HL-60/S4 treated with phorbol 12-myristate 13-acetate at 8.2 ng/mL for 4 days and 3 days (cell line): ENCODE results near the gene CD99L2.

Experiments used
- in situ Hi-C: fragments of 300-500 bp; cut with MboI; formaldehyde crosslinking; loops from 2 replicates; pipeline ENCODE4 v1.15.0; 2022; ENCODE audit warnings: low sequenced_read_pairs

Gene CD99L2

DNA sequence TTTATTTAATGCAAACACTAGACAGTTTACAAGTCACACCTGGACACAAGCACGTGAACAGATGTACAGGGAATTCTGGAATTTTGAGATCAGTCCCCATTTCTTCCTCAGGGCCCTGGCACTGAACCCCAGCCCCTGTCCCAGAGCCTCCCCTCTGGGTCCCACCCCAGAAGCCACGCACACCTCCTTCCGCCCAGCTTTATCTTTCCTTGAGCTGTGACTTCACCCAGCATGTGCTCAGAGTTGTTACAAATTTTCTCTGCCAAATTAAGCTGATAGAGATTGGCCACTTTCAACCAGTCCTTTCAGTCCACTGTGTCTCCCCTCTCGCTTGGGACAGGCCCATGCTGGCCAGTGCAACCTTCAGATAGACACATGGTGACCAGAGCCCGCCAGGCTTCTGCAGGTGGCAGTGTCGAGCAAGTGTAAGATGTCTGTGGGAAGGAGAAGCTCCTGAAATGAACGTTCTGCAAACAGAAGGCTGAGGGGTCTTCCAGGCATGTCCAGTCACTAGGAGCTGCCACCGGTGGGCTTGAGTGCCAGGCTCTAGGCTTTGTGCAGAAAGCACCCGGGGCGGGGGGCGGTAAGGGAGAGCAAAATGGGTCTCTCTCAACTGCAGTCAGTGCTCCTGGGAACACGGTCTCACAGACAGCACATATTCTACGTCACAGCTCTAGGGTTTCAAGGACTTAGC, 132.0 kb downstream of the CD99L2 start:
- in situ Hi-C loops = no loop called here

DNA sequence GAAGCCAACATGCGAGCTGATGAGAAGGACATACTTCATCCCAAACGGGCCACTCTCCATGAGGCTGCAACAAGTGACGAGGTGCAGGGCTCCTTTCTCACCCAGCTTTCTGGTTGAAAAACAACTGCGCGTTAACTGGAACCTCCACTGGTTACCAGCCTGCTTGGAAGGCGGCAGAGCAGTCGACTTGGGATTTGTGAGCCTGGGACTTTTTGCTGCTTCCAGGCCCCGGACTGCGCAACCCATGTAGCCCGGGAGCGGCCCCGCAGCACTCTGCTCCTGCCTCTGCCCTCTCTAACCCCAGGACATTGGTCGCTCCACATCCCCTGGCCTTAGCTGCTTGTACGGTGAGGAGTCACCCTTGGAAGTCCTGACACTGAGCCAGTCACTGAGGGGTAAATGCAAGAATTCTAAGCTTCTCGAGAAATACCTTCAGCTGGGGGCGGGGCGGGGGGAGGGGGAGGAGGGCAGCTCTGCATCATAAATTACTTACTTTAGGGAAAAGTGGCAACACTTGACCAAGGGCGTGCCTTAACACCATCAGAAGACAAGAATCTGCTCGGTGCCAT, 132.6 kb downstream of the CD99L2 start:
- in situ Hi-C loops = no loop called here

DNA sequence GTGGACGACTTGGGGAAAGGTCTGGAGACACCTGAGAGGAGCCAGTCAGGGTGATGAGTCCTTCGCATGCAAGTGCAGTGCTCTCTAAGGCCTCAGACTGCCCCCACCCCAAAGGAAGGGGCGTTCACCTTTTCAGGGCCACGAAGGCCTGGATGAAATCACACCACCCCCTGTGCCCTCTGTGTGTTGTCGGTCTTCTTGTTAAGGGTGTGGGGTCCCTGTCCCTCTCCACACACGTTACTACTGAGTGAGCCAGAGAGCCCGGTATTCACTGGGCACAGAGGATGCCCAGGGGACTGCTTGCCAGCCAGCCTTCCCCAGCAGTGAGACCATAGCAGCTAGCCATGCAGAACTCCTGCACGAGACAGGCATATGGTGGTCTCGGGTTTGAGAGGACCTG, 133.2 kb downstream of the CD99L2 start:
- in situ Hi-C loops = no loop called here

DNA sequence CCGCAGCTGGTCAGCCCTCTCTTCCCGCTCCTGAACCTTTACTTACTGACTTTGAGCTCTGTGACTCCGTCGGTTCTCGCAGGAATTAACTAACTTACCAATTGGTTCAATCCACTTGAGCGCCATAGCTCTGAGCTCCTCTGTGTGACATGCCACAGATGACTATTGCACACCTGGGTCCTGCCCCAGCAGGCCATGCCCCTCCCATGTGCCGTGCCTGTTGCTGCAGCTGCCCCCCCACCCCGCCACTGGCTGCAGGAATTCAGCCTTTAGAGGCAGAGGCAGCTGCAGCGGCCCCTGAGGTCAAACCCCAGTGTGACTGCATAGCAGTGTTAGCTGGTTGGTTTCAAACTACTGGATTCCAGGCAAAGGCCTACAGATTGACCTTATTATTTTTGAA, 134.7 kb downstream of the CD99L2 start:
- in situ Hi-C loops = no loop called here

DNA sequence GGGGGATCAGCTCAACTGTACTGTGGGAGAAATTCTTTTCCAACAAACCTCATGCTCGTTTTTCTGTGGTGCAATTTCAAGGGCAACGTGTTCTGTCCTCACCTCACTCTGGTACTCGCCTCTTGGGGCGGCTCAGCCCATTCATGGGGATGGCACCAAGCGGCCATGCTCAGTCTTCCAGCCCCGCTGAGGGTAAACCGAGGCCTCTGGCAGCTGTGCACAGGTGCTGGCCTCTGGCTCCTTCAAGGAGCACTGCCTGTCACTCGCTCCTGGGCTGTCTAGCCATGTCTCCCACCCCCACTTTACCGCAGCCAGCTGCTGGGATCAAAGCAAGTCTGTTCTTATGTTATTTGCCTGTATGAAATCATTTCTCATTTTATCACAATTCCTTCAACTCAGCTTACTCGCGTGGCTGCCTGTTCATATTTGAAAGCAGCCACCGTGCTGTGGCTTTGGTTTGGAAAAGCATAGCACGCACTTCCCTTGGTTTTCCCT, 135.1 kb downstream of the CD99L2 start:
- in situ Hi-C loops = no loop called here

DNA sequence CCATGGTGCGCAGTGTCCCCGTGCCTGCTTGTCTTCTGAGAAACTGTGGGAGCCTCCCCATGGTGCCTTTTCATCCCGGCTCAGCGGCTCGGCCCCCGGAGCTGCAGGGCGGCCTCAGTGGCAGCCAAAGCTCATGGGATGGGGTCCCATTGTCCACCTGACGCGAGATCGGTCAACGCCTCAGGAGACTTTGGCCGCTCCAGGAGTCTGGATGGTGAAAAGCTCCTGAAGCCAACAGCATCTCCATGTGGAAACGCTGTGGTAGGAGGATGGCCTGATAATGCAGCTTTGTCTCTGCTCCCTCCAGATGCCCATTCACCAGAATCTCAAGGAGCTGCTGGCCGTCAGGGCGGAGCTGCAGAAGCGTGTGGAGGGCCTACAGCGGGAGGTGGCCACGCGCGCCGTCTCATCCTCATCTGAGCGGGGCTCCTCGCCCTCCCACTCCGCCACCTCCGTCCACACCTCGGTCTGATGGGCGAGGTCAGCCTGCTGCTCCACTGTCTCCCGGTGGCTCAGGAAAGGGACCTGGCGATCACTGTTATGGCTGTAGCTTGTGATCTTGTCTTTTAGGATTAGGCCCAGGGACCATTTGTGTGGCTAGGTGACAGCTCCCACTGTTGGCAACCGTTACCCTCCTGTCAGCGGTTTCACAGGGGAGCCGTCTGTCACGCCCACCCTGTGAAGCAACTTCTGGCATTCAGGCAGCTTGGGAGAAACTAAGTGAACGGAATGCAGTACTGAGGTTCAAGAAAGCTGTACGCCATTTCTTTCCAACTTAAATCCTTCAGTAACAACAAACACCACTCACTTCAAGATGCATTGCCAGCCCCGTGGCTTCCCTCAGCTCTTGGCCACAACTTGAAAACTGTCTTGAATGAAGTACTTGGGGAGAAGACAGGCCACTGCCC, 136.0 kb downstream of the CD99L2 start:
- in situ Hi-C loops = no loop called here

DNA sequence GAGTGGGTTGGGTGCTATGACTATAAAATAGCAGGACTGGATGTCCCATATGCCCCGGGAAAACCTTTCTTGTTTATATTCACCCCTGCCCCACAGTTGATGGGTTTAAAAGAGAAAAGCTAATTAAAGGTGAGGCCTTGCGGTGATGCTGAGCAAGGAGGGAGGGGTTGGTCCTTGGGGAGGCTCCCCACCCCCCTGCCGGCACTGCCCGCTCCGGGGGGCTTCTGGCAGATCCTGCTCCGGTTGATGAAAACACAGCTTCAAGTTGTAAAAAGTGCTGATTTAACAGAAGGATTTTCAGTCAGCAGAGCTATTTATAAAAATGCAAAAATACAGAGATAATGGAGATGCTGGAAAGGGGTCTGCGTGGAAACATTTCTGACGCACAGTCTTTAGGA, 136.7 kb downstream of the CD99L2 start:
- in situ Hi-C loops = no loop called here

DNA sequence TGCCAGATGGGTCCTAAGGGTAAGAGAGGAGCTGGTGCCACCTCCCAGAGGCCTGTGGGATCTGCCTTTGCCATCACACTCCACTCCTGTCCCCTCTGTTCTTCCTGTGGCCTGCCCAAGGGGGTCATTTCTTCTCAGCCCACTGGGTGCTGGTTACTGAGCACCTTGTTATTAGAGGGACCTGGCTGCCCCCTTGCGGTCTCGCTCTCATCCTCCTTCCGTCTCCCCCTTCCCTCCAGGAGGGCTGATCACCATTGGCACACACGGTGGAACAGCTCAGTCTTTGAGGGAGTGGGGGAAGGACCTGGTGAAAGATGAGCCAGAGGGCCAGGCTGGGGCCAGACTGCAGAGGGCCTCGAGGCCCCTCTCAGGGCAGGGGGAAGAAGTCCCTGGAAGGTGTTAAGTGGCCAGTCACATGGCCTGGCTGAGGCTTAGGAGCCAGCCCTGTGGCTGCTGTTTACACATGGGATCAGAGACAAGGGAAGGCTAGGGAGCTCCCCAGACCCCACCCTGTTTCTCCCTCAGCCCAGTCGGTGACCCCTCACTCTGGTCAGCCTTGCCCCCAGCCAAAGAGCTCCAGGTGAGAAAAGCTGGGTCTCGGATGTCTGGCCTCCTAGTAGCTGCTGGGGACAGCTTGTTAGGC, 137.2 kb downstream of the CD99L2 start:
- in situ Hi-C loops = no loop called here

DNA sequence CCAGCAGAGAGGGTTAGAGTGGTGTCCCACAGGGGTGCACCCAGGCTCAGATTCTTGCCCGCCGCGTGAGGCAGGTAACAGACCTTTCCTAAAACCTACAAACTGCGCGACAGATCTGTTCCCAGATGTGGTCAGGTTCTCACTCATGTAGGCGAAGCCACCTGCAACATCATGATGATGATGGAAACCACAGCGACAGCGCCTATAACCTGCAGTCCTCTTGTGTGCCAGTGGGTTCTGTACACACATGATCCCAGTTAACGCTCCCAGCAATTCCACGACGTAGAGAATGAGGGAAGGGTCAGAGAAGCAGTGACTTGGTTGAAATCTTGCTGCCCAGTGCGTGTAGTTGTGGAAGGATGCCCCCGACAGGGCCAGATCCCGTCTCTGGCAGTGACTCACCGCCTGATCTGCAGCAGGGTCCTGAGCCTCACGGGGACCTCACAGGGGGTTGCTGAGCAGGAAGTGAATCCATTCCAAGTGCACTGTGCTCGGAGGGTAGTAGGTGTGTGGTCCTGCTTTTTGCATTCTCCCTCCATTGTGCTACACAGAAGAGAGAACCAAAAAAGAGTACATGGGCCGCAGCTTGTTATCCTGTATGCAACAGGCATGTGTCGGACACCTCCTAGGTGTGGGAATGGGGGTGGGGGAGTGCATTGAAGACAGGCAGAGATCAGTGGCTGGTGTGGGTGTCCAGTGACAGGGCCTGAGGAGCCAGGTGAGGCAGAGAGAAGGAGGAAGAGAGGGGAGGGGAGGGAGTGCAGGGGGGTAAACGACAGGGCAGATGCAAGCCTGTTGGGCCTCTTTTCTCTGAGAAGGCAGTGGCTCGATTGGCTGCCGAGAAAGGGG, 138.7 kb downstream of the CD99L2 start:
- in situ Hi-C loops = no loop called here

DNA sequence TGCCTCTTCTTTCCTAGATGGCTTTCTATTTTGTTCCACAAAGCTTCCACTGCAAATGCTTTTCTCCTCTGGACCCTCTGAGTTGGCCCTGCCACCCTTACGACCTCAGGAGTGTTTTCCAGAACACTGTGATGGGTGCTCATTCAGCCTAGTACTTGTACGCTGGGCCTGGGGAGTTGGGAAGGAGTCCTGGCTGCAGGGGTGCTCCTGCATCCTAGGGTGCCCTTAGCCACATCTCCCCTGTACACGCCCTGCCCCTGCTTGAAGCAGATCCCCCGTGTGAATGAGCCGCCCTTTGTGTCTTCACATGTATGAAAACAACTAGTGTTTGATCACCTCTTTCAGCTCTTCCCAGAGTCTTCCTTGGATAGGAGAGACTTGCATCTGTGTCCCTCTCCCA, 141.1 kb downstream of the CD99L2 start:
- in situ Hi-C loops = no loop called here

DNA sequence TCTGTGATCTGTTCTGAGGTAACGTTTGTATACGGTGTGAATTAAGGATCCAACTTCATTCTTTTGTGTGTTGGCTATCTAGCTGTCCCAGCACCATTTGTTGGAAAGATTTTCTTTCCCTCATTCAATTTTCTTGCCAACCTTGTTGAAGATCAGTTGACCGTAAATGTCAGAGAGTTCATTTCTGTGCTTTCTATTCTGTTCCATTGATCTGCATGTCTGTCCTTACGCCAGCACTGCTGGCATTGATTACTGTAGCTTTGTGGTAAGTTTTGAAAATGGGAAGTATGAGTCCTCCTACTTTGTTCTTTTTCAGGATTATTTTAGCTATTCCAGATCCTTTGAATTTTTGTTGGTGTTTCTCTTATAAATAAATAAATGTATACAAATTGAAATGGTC, 144.5 kb downstream of the CD99L2 start:
- in situ Hi-C loops = no loop called here

DNA sequence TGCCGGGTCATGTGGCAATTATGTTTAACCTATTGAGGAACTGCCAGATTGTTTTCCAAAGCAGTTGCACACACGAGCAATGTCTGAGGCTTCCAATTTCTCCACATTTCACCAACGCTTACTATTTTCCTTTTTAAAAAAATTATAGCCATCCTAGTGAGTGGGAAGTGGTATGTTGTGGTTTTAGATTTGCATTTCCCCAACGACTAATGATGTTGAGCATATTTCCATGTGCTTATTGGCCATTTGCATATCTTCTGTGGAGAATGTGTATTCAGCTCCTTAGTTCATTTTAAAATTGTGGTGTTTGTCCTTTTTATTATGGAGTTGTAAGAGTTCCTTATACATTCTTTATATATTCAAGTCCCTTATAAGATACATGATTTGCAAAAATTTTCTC, 145.1 kb downstream of the CD99L2 start:
- in situ Hi-C loops = no loop called here

DNA sequence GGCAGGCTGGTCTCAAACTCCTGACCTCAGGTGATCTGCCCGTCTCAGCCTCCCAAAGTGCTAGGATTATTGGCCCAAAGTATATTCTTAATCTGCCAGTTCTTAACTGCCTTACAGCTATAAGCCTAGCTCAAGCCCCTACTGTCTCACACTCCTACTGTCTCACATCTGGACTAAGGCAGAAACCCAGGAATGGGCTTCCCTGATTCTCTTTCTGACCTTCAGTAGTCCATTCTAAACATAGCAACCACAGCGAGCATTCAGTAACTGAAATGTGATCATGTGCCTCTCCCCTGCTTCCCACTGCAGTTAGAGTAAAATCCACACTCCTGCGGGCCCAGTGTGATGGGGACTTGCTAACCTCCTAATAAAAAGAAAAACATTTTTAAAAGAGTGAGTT, 146.3 kb downstream of the CD99L2 start:
- in situ Hi-C loops = no loop called here

DNA sequence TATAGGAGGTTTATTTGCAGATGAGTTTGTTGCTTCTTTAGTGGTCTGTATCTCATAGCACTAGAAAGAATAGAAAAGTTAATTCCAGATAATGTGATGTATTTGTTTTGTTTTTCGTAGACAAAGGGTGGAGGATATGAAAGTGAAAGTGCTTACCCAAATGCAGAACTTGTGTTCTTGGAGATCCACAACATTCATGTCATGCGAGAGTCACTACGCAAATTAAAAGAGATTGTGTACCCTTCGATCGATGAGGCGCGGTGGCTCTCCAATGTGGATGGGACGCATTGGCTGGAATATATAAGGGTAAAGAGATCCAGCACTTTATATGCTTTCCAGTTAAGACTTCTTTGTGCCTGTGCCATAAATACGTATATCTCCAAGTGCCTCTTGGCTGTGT, 162.0 kb downstream of the CD99L2 start:
- in situ Hi-C loops = no loop called here

DNA sequence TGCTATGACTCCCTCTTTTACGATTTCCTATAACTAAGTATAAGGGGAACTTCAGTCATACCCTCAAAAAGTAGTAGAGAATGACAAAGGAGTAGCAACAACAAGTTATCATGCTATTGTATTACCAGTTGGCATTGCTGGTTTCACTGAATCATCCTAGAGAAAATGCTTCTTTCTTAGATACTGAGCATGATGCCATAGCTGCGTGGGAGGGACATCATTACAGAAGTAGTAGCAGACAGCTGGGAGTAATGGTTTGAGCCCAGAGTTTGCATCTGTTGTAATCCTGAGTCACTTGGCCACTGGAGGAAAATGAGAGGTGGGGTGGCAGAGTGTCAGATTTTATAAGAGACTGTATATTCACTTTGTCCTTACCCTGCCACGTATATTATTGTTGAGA, 166.7 kb downstream of the CD99L2 start:
- in situ Hi-C loops = no loop called here

DNA sequence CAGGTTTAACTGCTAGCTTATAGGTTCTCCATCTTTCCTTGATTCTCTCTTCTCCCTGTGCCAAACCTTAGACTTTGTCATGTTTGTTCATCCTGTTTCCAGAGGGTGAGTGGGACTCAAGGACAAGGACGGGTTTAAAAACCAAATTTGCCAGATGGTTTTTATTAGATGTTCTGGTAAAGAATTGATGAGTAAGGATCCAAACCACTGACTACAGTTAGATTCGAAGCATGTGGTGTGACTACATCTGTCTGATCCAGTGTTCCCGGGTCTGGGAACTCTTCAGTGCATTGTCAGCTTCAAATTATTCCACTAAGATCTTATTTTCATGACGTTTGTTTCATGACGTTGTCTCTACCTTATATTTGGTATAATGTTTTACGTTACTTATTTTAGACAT, 167.7 kb downstream of the CD99L2 start:
- in situ Hi-C loops = no loop called here

DNA sequence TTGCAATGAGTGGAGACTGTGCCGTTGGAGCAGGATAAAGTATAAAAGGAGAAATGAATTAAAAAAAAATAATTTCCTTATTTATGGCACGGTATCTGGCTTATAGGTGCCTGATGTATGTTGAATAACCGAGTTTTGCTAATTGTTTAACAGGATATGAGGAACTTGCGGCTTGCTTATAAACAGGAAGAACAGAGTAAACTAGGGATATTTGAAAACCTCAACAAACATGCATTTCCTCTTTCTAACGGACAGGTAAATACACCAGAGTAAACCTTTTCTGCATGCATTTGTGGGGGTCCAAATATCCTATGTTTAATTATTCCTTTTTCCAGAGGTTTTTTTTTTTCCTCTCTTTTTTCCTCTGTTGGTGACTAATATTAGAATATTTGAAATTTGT, 168.5 kb downstream of the CD99L2 start:
- in situ Hi-C loops = no loop called here

DNA sequence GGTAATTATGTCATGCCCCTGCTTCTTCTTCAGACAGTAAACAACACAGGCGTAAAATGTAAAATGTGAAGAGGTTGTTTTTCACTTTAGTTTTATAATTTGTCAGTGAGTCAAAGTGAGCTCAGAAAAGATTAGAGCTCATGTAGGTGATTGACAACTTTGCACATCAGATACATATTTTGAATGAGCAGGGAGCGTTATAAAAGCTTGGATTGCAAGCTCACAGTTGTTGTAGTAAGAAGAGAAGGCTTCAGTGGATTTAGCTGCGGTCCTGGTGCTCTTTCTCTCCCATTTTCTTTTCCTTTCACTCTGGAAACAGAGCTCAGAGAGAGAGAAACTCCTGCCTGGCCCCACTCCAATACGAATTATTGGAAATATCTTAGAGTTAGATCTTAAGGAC, 178.8 kb downstream of the CD99L2 start:
- in situ Hi-C loops = no loop called here
